ENCODE results near the gene SLC45A1. TPM values are rescaled to one million over a fixed set of nuclear protein-coding genes. Genes with fewer than 3 reads are reported as not detected.

SLC45A1 gene
- total and polyA plus RNA-seq, 2 donors (not counting 1 experiment from before 2014, with no cell fraction given), result 0.54 to 0.64 TPM

DNA sequence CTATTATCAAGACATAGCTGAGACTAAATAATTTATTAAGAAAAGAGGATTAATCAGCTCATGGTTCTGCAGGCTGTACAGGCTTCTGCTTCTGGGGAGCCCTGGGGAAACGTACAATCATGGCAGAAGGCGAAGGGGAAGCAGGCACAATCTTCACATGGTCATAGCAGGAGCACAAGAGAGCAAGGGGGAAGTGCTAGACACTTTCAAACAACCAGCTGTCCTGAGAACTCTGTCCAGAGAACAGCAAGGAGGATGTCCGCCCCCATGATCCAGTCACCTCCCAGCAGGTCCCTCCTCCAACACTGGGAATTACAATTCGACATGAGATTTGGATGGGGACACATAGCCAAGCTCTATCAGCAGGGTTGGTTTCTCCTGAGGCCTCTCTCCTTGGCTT, 10.3 kb upstream of the SLC45A1 start:
- peaks cover 2% of the 10 kb centered on the region for H3K9me3 Mint-ChIP-seq (ENCODE audit: insufficient read depth)

DNA sequence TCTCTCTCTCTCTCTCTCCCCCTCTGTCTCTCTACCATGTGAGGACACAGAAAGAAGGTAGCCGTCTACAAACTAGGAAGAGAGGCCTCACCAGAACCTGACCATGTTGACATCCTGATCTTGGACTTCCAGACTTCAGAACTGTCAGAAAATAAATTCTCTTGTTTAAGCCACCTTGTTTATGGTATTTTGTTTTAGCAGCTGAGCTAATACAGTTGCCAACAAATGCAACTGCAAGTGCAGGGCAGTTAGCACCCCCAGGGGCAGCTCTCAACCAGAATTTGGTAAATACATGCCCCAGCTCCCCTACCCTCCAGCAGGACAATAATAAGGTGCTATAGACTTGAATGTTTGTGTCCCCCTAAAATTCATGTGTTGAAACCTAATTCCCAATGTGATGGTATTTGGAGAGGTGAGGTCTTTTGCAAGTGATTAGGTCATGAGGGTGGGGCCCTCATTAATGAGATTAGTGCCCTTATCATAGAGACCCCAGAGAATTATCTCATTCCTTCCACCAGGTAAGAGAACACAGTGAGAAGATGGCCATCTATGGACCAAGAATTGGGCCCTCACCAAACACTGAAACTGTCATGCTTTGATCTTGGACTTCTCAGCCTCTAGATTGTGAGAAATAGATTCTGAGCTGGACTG, 6.7 kb upstream of the SLC45A1 start:
- DNase-seq (no peak), ATAC-seq (ENCODE audit: low read depth) (no peak)
- H3K9me3 ChIP-seq (ENCODE audit: control extremely low read depth in 1 of 3, control insufficient read depth in 2 of 3, insufficient read depth in 1 of 3, low read length in 2 of 3), result no peaks in the 10 kb centered on the region
- Mint-ChIP-seq H3K27me3 (peaks cover 30% of the 10 kb centered on the region), H3K27ac (no peak overlapping the region), H3K9me3 (ENCODE audit: insufficient read depth) (peaks cover 2% of the 10 kb centered on the region), H3K4me1 (no peaks in the 10 kb centered on the region), H3K4me3 (no peak overlapping the region)
- no peak overlapping the region for H3K4me2 ChIP-seq (replicated peaks; ENCODE audit: low read depth, low read length, poor library complexity, severe bottlenecking)
- H4K20me1 ChIP-seq (ENCODE audit: control insufficient read depth, insufficient read depth, low read length, poor library complexity, severe bottlenecking), result no peaks in the 10 kb centered on the region
- no peaks in the 10 kb centered on the region for H3K79me2 ChIP-seq (ENCODE audit: control insufficient read depth, insufficient read depth, low read length)
- no CpG with 5 or more reads among the region's 1 CpG for WGBS (ENCODE audit: insufficient coverage)
- H3K27ac ChIP-seq (ENCODE audit: low read length in 2 of 2), result no peak overlapping the region
- CTCF ChIA-PET, result interaction anchor here (0.6 to 1.8 kb wide), 3 partner anchors 280 to 296 kb away, joined by 3 to 6 read pairs (median 4); no protein-coding TSS in a partner anchor
- no peak overlapping the region for H2AFZ ChIP-seq (ENCODE audit: insufficient read depth, low read depth, low read length, poor library complexity, severe bottlenecking)
- TF ChIP-seq EZH2 (IDR thresholded peaks at IDR 0.05; ENCODE audit: borderline replicate concordance, insufficient read depth, low read depth, low read length, poor library complexity, severe bottlenecking), result no peak
- TF ChIP-seq, protein P1, sequence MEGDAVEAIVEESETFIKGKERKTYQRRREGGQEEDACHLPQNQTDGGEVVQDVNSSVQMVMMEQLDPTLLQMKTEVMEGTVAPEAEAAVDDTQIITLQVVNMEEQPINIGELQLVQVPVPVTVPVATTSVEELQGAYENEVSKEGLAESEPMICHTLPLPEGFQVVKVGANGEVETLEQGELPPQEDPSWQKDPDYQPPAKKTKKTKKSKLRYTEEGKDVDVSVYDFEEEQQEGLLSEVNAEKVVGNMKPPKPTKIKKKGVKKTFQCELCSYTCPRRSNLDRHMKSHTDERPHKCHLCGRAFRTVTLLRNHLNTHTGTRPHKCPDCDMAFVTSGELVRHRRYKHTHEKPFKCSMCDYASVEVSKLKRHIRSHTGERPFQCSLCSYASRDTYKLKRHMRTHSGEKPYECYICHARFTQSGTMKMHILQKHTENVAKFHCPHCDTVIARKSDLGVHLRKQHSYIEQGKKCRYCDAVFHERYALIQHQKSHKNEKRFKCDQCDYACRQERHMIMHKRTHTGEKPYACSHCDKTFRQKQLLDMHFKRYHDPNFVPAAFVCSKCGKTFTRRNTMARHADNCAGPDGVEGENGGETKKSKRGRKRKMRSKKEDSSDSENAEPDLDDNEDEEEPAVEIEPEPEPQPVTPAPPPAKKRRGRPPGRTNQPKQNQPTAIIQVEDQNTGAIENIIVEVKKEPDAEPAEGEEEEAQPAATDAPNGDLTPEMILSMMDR (IDR thresholded peaks at IDR 0.05), result no peak
- H3K4me1 ChIP-seq (ENCODE audit: control insufficient read depth in 2 of 2, insufficient read depth in 2 of 2, low read length in 2 of 2), result no peaks in the 10 kb centered on the region
- H3K9ac ChIP-seq (ENCODE audit: low read length), result no peak overlapping the region
- POLR2A ChIA-PET, result no interaction called here
- no peak overlapping the region for H3K4me3 ChIP-seq (ENCODE audit: control extremely low read depth in 1 of 5, extremely low read depth in 1 of 5, insufficient read depth in 1 of 5, low read depth in 2 of 5, low read length in 4 of 5)
- H3K36me3 ChIP-seq (replicated peaks in 1 of 2; ENCODE audit: control extremely low read depth in 1 of 2, control insufficient read depth in 1 of 2, extremely low read depth in 1 of 2, insufficient read depth in 2 of 2, low read length in 1 of 2), result no peaks in the 10 kb centered on the region
- peaks cover 0 to 32% (median 10%) of the 10 kb centered on the region in 4 experiments for H3K27me3 ChIP-seq (replicated peaks in 1 of 4; ENCODE audit: control extremely low read depth in 1 of 4, control insufficient read depth in 3 of 4, insufficient read depth in 4 of 4, low read length in 3 of 4)
- intact Hi-C loops (cut with micrococcal nuclease), result no loop called here

More for the DNA sequence above, 10.3 kb upstream of the SLC45A1 start:
- Histone ChIP-seq H3K27ac (ENCODE audit: low read length in 2 of 2) (no peak overlapping the region), H2AFZ (ENCODE audit: insufficient read depth, low read depth, low read length, poor library complexity, severe bottlenecking) (no peak overlapping the region), H3K36me3 (replicated peaks in 1 of 2; ENCODE audit: control extremely low read depth in 1 of 2, control insufficient read depth in 1 of 2, extremely low read depth in 1 of 2, insufficient read depth in 2 of 2, low read length in 1 of 2) (no peaks in the 10 kb centered on the region), H4K20me1 (ENCODE audit: control insufficient read depth, insufficient read depth, low read length, poor library complexity, severe bottlenecking) (no peaks in the 10 kb centered on the region), H3K9ac (ENCODE audit: low read length) (no peak overlapping the region), H3K4me1 (ENCODE audit: control insufficient read depth in 2 of 2, insufficient read depth in 2 of 2, low read length in 2 of 2) (no peaks in the 10 kb centered on the region), H3K4me3 (ENCODE audit: control extremely low read depth in 1 of 5, extremely low read depth in 1 of 5, insufficient read depth in 1 of 5, low read depth in 2 of 5, low read length in 4 of 5) (no peak overlapping the region), H3K9me3 (ENCODE audit: control extremely low read depth in 1 of 3, control insufficient read depth in 2 of 3, insufficient read depth in 1 of 3, low read length in 2 of 3) (no peaks in the 10 kb centered on the region), H3K79me2 (ENCODE audit: control insufficient read depth, insufficient read depth, low read length) (no peaks in the 10 kb centered on the region), H3K27me3 (replicated peaks in 1 of 4; ENCODE audit: control extremely low read depth in 1 of 4, control insufficient read depth in 3 of 4, insufficient read depth in 4 of 4, low read length in 3 of 4) (peaks cover 0 to 2% (median 0%) of the 10 kb centered on the region in 4 experiments), H3K4me2 (replicated peaks; ENCODE audit: low read depth, low read length, poor library complexity, severe bottlenecking) (no peak overlapping the region)
- H3K27ac Mint-ChIP-seq, result no peak overlapping the region
- CTCF ChIA-PET, result interaction anchor here (0.6 kb wide), 1 partner anchor 421 kb away, joined by 3 read pairs; no protein-coding TSS in a partner anchor
- 88% methylated on average over 4 of the region's 4 CpGs for WGBS (ENCODE audit: insufficient coverage)
- H3K4me1 Mint-ChIP-seq, result no peaks in the 10 kb centered on the region
- DNase-seq (no peak), ATAC-seq (ENCODE audit: low read depth) (no peak)
- intact Hi-C loops (cut with micrococcal nuclease), result no loop called here
- peaks cover 9% of the 10 kb centered on the region for H3K27me3 Mint-ChIP-seq
- POLR2A ChIA-PET, result no interaction called here
- no peak overlapping the region for H3K4me3 Mint-ChIP-seq
- TF ChIP-seq, protein P1 (IDR thresholded peaks at IDR 0.05), result no peak
- no peak for TF ChIP-seq EZH2 (IDR thresholded peaks at IDR 0.05; ENCODE audit: borderline replicate concordance, insufficient read depth, low read depth, low read length, poor library complexity, severe bottlenecking)
